PC-9 (cell line): Measurements from ENCODE around the gene MCM3. TPM values are rescaled to one million over a fixed set of nuclear protein-coding genes. Genes with fewer than 3 reads are reported as not detected.

Experiments
- BruUV-seq: library from RNA; stranded (reverse); fragments of 400-500 nt; replicated peaks from 2 replicates; lab custom pipeline; 2021; lab: Mats Ljungman, UMichigan
- CTCF ChIA-PET: fragments of 300-600 bp; sonication (Branson Sonifier 250); formaldehyde crosslinking; loops from one replicate; lab custom pipeline; 2022; ENCODE audit warnings: antibody characterized with exemption; lab: Charles Lee
- POLR2A ChIA-PET: fragments of 300-600 bp; sonication (Branson Sonifier 250); formaldehyde crosslinking; loops from one replicate; lab custom pipeline; 2022; ENCODE audit warnings: antibody characterized with exemption; ENCODE audit not compliant: unreplicated experiment; lab: Charles Lee
- DNase-seq, 2 experiments: peaks; one replicate each; pipeline versions ENCODE4 v3.0.0 to v3.0.0-alpha.2; 2015 to 2022; ENCODE audit warnings: mixed read lengths in 1 of 2
- H2AFZ ChIP-seq: fragments of 200-600 bp; sonication (generic); 2 replicates; pipeline ENCODE4 v1.8.1; 2017; ENCODE audit warnings: antibody characterized with exemption
- H3F3A ChIP-seq: fragments of 200-600 bp; sonication (generic); 2 replicates; pipeline ENCODE4 v1.8.1; 2017; ENCODE audit warnings: antibody characterized with exemption, mild to moderate bottlenecking, low read depth; ENCODE audit not compliant: insufficient read depth
- H3K27ac ChIP-seq: fragments of 200-600 bp; sonication (generic); 2 replicates; pipeline ENCODE4 v1.6.1; 2016; ENCODE audit warnings: mixed run types
- H3K27me3 ChIP-seq: fragments of 200-600 bp; sonication (generic); 2 replicates; pipeline ENCODE4 v1.6.1; 2016; ENCODE audit warnings: low read depth, mixed run types; ENCODE audit not compliant: insufficient read depth
- H3K36me3 ChIP-seq: fragments of 200-600 bp; sonication (generic); 2 replicates; pipeline ENCODE4 v1.6.1; 2016; ENCODE audit warnings: low read depth, mixed run types
- H3K4me1 ChIP-seq: fragments of 200-600 bp; sonication (generic); replicated peaks from 2 replicates; pipeline ENCODE4 v1.6.1; 2016; ENCODE audit warnings: mixed run types; ENCODE audit not compliant: insufficient read depth
- H3K4me2 ChIP-seq: fragments of 200-600 bp; sonication (generic); 2 replicates; pipeline ENCODE4 v1.6.1; 2017; ENCODE audit warnings: mixed run types
- H3K4me3 ChIP-seq: fragments of 200-600 bp; sonication (generic); 2 replicates; pipeline ENCODE4 v1.6.1; 2016; ENCODE audit warnings: mixed run types
- H3K79me2 ChIP-seq: fragments of 200-600 bp; sonication (generic); 2 replicates; pipeline ENCODE4 v1.6.1; 2017; ENCODE audit warnings: low read depth, mixed run types
- H3K9me2 ChIP-seq: fragments of 200-600 bp; sonication (generic); 2 replicates; pipeline ENCODE4 v1.8.1; 2017; ENCODE audit warnings: mild to moderate bottlenecking; ENCODE audit not compliant: insufficient read depth
- H3K9me3 ChIP-seq: fragments of 200-600 bp; sonication (generic); 2 replicates; pipeline ENCODE4 v1.8.1; 2016; ENCODE audit warnings: low read depth; ENCODE audit not compliant: insufficient read depth
- H4K20me1 ChIP-seq: fragments of 200-600 bp; sonication (generic); 2 replicates; pipeline ENCODE4 v1.8.1; 2017; ENCODE audit not compliant: insufficient read depth
- EZH2 ChIP-seq: fragments of 200-600 bp; sonication (generic); IDR thresholded peaks from 2 replicates; pipeline ENCODE4 v1.8.0; 2017; ENCODE audit warnings: antibody characterized with exemption, low read depth
- intact Hi-C: fragments of 100-400 bp; cut with micrococcal nuclease; formaldehyde crosslinking; loops from one replicate; pipeline ENCODE4 v1.10.0; 2022; ENCODE audit not compliant: unreplicated experiment
- total RNA-seq: library from RNA; stranded (reverse); gene quantifications from 2 replicates; pipeline ENCODE4 v1.2.3, GENCODE V29; 2021
- TF ChIP-seq, protein P1 (sequence below): fragments of 200-600 bp; sonication (generic); conservative IDR thresholded peaks from 2 replicates; pipeline ENCODE4 v1.6.1; 2017; ENCODE audit warnings: mixed run types, antibody characterized with exemption, mild to moderate bottlenecking, moderate library complexity

MCM3 gene
- total RNA-seq, 1 experiment from 2014 or later: 111 TPM

DNA sequence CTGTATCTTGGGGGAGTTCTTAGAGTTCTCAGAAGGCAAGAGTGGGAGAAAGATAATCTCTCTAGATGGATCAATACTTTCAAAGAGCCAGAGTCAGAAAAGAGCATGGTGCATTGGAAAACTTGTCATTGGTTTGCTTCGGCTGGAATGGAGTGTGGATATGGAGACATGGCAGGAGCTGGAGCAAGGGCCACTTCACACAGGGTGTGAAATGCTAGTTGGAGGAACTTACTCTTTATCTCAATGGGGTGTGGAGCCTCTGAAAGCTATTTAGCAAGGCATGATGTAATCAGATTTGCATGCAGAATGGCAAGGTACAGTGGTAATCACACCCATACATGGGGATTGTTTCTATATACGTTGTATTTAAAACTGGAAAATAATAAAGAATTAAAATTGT lies 45.9 kb upstream of the MCM3 start:
- no peaks in the 10 kb centered on the region for H3K9me2 ChIP-seq
- no peaks in the 10 kb centered on the region for H3K9me3 ChIP-seq
- no peak overlapping the region for H3K4me2 ChIP-seq
- no peaks in the 10 kb centered on the region for H3K79me2 ChIP-seq
- TF ChIP-seq EZH2: no peak
- TF ChIP-seq, protein P1, sequence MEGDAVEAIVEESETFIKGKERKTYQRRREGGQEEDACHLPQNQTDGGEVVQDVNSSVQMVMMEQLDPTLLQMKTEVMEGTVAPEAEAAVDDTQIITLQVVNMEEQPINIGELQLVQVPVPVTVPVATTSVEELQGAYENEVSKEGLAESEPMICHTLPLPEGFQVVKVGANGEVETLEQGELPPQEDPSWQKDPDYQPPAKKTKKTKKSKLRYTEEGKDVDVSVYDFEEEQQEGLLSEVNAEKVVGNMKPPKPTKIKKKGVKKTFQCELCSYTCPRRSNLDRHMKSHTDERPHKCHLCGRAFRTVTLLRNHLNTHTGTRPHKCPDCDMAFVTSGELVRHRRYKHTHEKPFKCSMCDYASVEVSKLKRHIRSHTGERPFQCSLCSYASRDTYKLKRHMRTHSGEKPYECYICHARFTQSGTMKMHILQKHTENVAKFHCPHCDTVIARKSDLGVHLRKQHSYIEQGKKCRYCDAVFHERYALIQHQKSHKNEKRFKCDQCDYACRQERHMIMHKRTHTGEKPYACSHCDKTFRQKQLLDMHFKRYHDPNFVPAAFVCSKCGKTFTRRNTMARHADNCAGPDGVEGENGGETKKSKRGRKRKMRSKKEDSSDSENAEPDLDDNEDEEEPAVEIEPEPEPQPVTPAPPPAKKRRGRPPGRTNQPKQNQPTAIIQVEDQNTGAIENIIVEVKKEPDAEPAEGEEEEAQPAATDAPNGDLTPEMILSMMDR: no peak
- H4K20me1 ChIP-seq: no peaks in the 10 kb centered on the region
- H3F3A ChIP-seq: peaks cover 11% of the 10 kb centered on the region; the same call in 1 of the 2 replicates
- H3K4me3 ChIP-seq: no peak overlapping the region
- BruUV-seq: no TSS peak
- intact Hi-C loops: no loop called here
- H3K27ac ChIP-seq: no peak overlapping the region
- POLR2A ChIA-PET: interaction anchor here (0.6 kb wide), 1 partner anchor 77 kb away, joined by 17 read pairs; no protein-coding TSS in a partner anchor
- H3K36me3 ChIP-seq: no peaks in the 10 kb centered on the region
- H2AFZ ChIP-seq: no peak overlapping the region
- peaks cover 23% of the 10 kb centered on the region for H3K4me1 ChIP-seq
- H3K27me3 ChIP-seq: no peaks in the 10 kb centered on the region
- CTCF ChIA-PET: no interaction called here
- peak in 1 of 2 experiments; percentile 45 for DNase-seq

DNA sequence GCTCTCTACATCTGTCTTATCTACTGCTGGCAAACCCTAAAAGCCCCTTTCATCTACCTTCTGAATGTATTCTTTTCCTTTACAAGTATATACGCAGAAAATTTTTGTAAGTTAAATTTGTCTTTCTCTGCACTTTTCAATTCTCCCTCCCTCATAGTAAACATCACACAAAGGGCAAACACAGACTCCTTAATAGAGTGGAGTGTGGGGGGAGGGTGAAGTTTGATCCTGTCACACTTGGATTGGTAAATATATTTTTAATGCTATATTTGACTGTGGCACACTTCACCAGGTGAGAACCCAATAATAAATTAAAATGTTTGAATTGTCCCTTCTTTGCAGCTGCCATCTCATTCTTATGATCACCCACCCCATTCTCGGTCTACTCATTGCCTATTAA lies 44.2 kb upstream of the MCM3 start:
- TF ChIP-seq, protein P1: no peak
- TF ChIP-seq EZH2: no peak
- Histone ChIP-seq H3K4me3 (no peak overlapping the region), H3F3A (peaks cover 3% of the 10 kb centered on the region; the same call in 1 of the 2 replicates), H3K4me1 (peaks cover 9% of the 10 kb centered on the region), H3K9me3 (no peaks in the 10 kb centered on the region), H3K79me2 (no peaks in the 10 kb centered on the region), H2AFZ (no peak overlapping the region), H3K4me2 (no peak overlapping the region), H4K20me1 (no peaks in the 10 kb centered on the region), H3K27me3 (no peaks in the 10 kb centered on the region), H3K9me2 (no peaks in the 10 kb centered on the region), H3K36me3 (no peaks in the 10 kb centered on the region), H3K27ac (no peak overlapping the region)
- no peak for DNase-seq
- intact Hi-C loops: no loop called here
- ChIA-PET CTCF (no interaction called here), POLR2A (no interaction called here)
- BruUV-seq: no TSS peak

DNA sequence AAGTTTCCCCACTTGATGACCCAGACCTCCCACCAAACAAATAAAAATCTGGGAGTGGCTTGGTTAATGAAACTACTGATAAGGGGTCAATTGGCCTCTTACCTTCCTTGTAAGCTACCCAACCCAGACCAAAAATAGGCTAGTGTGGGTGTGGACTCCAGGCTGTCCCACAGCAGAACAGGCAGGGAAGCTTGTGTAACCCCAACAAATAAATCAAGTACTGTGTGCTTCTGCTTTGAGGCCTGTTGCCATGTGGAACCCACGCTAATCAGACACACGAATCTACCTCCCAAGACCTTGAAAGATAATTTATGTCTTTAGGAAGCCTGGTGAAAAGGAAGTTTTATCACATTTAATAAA lies 43.7 kb upstream of the MCM3 start:
- intact Hi-C loops: no loop called here
- H4K20me1 ChIP-seq: no peaks in the 10 kb centered on the region
- no peaks in the 10 kb centered on the region for H3K9me2 ChIP-seq
- H3K4me2 ChIP-seq: no peak overlapping the region
- no TSS peak for BruUV-seq
- TF ChIP-seq EZH2: no peak
- TF ChIP-seq, protein P1: no peak
- no peaks in the 10 kb centered on the region for H3K79me2 ChIP-seq
- DNase-seq: no peak
- CTCF ChIA-PET: no interaction called here
- no peaks in the 10 kb centered on the region for H3K36me3 ChIP-seq
- H3K4me3 ChIP-seq: no peak overlapping the region
- peaks cover 4% of the 10 kb centered on the region for H3K4me1 ChIP-seq
- POLR2A ChIA-PET: no interaction called here
- no peaks in the 10 kb centered on the region for H3K27me3 ChIP-seq
- no peak overlapping the region for H3K27ac ChIP-seq
- H3F3A ChIP-seq: no peaks in the 10 kb centered on the region
- H2AFZ ChIP-seq: no peak overlapping the region
- H3K9me3 ChIP-seq: no peaks in the 10 kb centered on the region
